Measurements from ENCODE around the gene GNL2.
"Not testable (repeated sequence)": the region's sequence is repeated elsewhere in the genome, so short reads cannot be mapped to it uniquely, and the experiment has no call there.

The GNL2 gene

GRCh38 chr1:37596182-37596667 is 488 bp upstream of the GNL2 start:
- no peak for TF ChIP-seq YY1 (IDR thresholded peaks at IDR 0.05; ENCODE audit: insufficient read depth, insufficient read length)
- no peak for TF ChIP-seq SUZ12 (IDR thresholded peaks at IDR 0.05; ENCODE audit: extremely low read depth, insufficient read depth, insufficient read length)
- TF ChIP-seq ZNF274 (IDR thresholded peaks at IDR 0.05; ENCODE audit: low read depth, low read length): no peak
- peaks cover 6% of the 10 kb centered on the region for H3K27me3 ChIP-seq (ENCODE audit: insufficient read depth, insufficient read length)
- H3K4me3 ChIP-seq (ENCODE audit: insufficient read length, low read depth): peak overlapping the region; percentile 16
- H3K4me1 ChIP-seq (ENCODE audit: insufficient read depth, insufficient read length): no peaks in the 10 kb centered on the region
- peaks cover 35% of the 10 kb centered on the region for H3K36me3 ChIP-seq (ENCODE audit: insufficient read depth, insufficient read length, low read length)
- H3K9ac ChIP-seq (ENCODE audit: insufficient read length, low read depth): peak overlapping the region; percentile 34
- no peak for DNase-seq (ENCODE audit: low read depth, low spot score)
- H3K9me3 ChIP-seq (ENCODE audit: insufficient read depth, low read length): no peaks in the 10 kb centered on the region

GRCh38 chr1:37593726-37594125 is 2.0 kb downstream of the GNL2 start:
- no peak overlapping the region for H3K4me3 ChIP-seq (ENCODE audit: insufficient read length, low read depth)
- H3K4me1 ChIP-seq (ENCODE audit: insufficient read depth, insufficient read length): no peaks in the 10 kb centered on the region
- no peak overlapping the region for H3K9ac ChIP-seq (ENCODE audit: insufficient read length, low read depth)
- peaks cover 6% of the 10 kb centered on the region for H3K27me3 ChIP-seq (ENCODE audit: insufficient read depth, insufficient read length)
- no peak for DNase-seq (ENCODE audit: low read depth, low spot score)
- H3K36me3 ChIP-seq (ENCODE audit: insufficient read depth, insufficient read length, low read length): peaks cover 58% of the 10 kb centered on the region
- no peaks in the 10 kb centered on the region for H3K9me3 ChIP-seq (ENCODE audit: insufficient read depth, low read length)
- TF ChIP-seq YY1 (IDR thresholded peaks at IDR 0.05; ENCODE audit: insufficient read depth, insufficient read length) (no peak), ZNF274 (IDR thresholded peaks at IDR 0.05; ENCODE audit: low read depth, low read length) (no peak), SUZ12 (IDR thresholded peaks at IDR 0.05; ENCODE audit: extremely low read depth, insufficient read depth, insufficient read length) (no peak)

- peaks cover 96% of the 10 kb centered on the region for H3K36me3 ChIP-seq (ENCODE audit: insufficient read depth, insufficient read length, low read length)
- DNase-seq (ENCODE audit: low read depth, low spot score): no peak
- H3K9ac ChIP-seq (ENCODE audit: insufficient read length, low read depth): no peak overlapping the region
- no peak overlapping the region for H3K4me3 ChIP-seq (ENCODE audit: insufficient read length, low read depth)
- no peaks in the 10 kb centered on the region for H3K9me3 ChIP-seq (ENCODE audit: insufficient read depth, low read length)
- no peaks in the 10 kb centered on the region for H3K27me3 ChIP-seq (ENCODE audit: insufficient read depth, insufficient read length)
- H3K4me1 ChIP-seq (ENCODE audit: insufficient read depth, insufficient read length): no peaks in the 10 kb centered on the region
- TF ChIP-seq ZNF274 (IDR thresholded peaks at IDR 0.05; ENCODE audit: low read depth, low read length) (no peak), YY1 (IDR thresholded peaks at IDR 0.05; ENCODE audit: insufficient read depth, insufficient read length) (no peak), SUZ12 (IDR thresholded peaks at IDR 0.05; ENCODE audit: extremely low read depth, insufficient read depth, insufficient read length) (no peak)
Measured at GRCh38 chr1:37588939-37589338, 6.8 kb downstream of the GNL2 start.

- not testable (repeated sequence) for H3K9ac ChIP-seq (ENCODE audit: insufficient read length, low read depth); H3K4me1 ChIP-seq (ENCODE audit: insufficient read depth, insufficient read length); H3K4me3 ChIP-seq (ENCODE audit: insufficient read length, low read depth); DNase-seq (ENCODE audit: low read depth, low spot score); H3K27me3 ChIP-seq (ENCODE audit: insufficient read depth, insufficient read length); H3K9me3 ChIP-seq (ENCODE audit: insufficient read depth, low read length)
- peaks cover 96% of the 10 kb centered on the region for H3K36me3 ChIP-seq (ENCODE audit: insufficient read depth, insufficient read length, low read length)
Measured at GRCh38 chr1:37584544-37584943, 11.2 kb downstream of the GNL2 start.

GRCh38 chr1:37575692-37576091 is 20.0 kb downstream of the GNL2 start:
- TF ChIP-seq YY1 (IDR thresholded peaks at IDR 0.05; ENCODE audit: insufficient read depth, insufficient read length): no peak
- no peak for TF ChIP-seq SUZ12 (IDR thresholded peaks at IDR 0.05; ENCODE audit: extremely low read depth, insufficient read depth, insufficient read length)
- no peak for TF ChIP-seq ZNF274 (IDR thresholded peaks at IDR 0.05; ENCODE audit: low read depth, low read length)

GRCh38 chr1:37574834-37575480 is 20.8 kb downstream of the GNL2 start:
- no peaks in the 10 kb centered on the region for H3K9me3 ChIP-seq (ENCODE audit: insufficient read depth, low read length)
- H3K9ac ChIP-seq (ENCODE audit: insufficient read length, low read depth): no peak overlapping the region
- DNase-seq (ENCODE audit: low read depth, low spot score): no peak
- H3K36me3 ChIP-seq (ENCODE audit: insufficient read depth, insufficient read length, low read length): peaks cover 95% of the 10 kb centered on the region
- no peak overlapping the region for H3K4me3 ChIP-seq (ENCODE audit: insufficient read length, low read depth)
- no peaks in the 10 kb centered on the region for H3K27me3 ChIP-seq (ENCODE audit: insufficient read depth, insufficient read length)
- H3K4me1 ChIP-seq (ENCODE audit: insufficient read depth, insufficient read length): no peaks in the 10 kb centered on the region
- TF ChIP-seq YY1 (IDR thresholded peaks at IDR 0.05; ENCODE audit: insufficient read depth, insufficient read length): no peak
- TF ChIP-seq SUZ12 (IDR thresholded peaks at IDR 0.05; ENCODE audit: extremely low read depth, insufficient read depth, insufficient read length): no peak
- no peak for TF ChIP-seq ZNF274 (IDR thresholded peaks at IDR 0.05; ENCODE audit: low read depth, low read length)

More at GRCh38 chr1:37575692-37576091, 20.0 kb downstream of the GNL2 start:
- H3K4me3 ChIP-seq (ENCODE audit: insufficient read length, low read depth): no peak overlapping the region
- no peak for DNase-seq (ENCODE audit: low read depth, low spot score)
- H3K27me3 ChIP-seq (ENCODE audit: insufficient read depth, insufficient read length): no peaks in the 10 kb centered on the region
- H3K9ac ChIP-seq (ENCODE audit: insufficient read length, low read depth): no peak overlapping the region
- H3K4me1 ChIP-seq (ENCODE audit: insufficient read depth, insufficient read length): no peaks in the 10 kb centered on the region
- peaks cover 97% of the 10 kb centered on the region for H3K36me3 ChIP-seq (ENCODE audit: insufficient read depth, insufficient read length, low read length)
- no peaks in the 10 kb centered on the region for H3K9me3 ChIP-seq (ENCODE audit: insufficient read depth, low read length)

GRCh38 chr1:37570528-37571334 is 25.0 kb downstream of the GNL2 start:
- TF ChIP-seq SUZ12 (IDR thresholded peaks at IDR 0.05; ENCODE audit: extremely low read depth, insufficient read depth, insufficient read length) (no peak), ZNF274 (IDR thresholded peaks at IDR 0.05; ENCODE audit: low read depth, low read length) (no peak), YY1 (IDR thresholded peaks at IDR 0.05; ENCODE audit: insufficient read depth, insufficient read length) (no peak)
- Histone ChIP-seq H3K4me3 (ENCODE audit: insufficient read length, low read depth) (no peak overlapping the region), H3K27me3 (ENCODE audit: insufficient read depth, insufficient read length) (no peaks in the 10 kb centered on the region), H3K9ac (ENCODE audit: insufficient read length, low read depth) (no peak overlapping the region), H3K9me3 (ENCODE audit: insufficient read depth, low read length) (no peaks in the 10 kb centered on the region), H3K4me1 (ENCODE audit: insufficient read depth, insufficient read length) (no peaks in the 10 kb centered on the region), H3K36me3 (ENCODE audit: insufficient read depth, insufficient read length, low read length) (peaks cover 98% of the 10 kb centered on the region)
- no peak for DNase-seq (ENCODE audit: low read depth, low spot score)

Data from NT2/D1 (cell line).